Activated CD8-positive, alpha-beta memory T cell treated with anti-CD3 and anti-CD28 coated beads, Interleukin-2, amount 50 U/mL, for 1 hour (primary cell): ENCODE measurements around the gene NAPG.
A peak's percentile ranks its signal among the peaks of the same experiment; 100 is the strongest.
"Not testable (repeated sequence)": the region's sequence is repeated elsewhere in the genome, so short reads cannot be mapped to it uniquely, and the experiment has no call there.

Experiments used
- DNase-seq: peaks from one replicate; pipeline ENCODE4 v3.0.0-alpha.2; 2020; ENCODE audit errors: extremely low read depth

NAPG gene

GRCh38 chr18:10525697-10526560, at the start of gene NAPG:
NAPG (plus strand) TSS chr18:10526027; CDS start chr18:10526103, 76 bp downstream.
- DNase-seq = peak; percentile 72

- no peak for DNase-seq
Observed at GRCh38 chr18:10476338-10476791, 49.5 kb upstream of the NAPG start.

GRCh38 chr18:10477121-10477862, 48.5 kb upstream of the NAPG start:
- DNase-seq = no peak

- DNase-seq = no peak
Observed at GRCh38 chr18:10477863-10478260, 48.0 kb upstream of the NAPG start.

- no peak for DNase-seq
Observed at GRCh38 chr18:10481831-10482230, 44.0 kb upstream of the NAPG start.

GRCh38 chr18:10482363-10482984, 43.4 kb upstream of the NAPG start:
- DNase-seq = no peak

GRCh38 chr18:10482985-10483949, 42.6 kb upstream of the NAPG start:
- DNase-seq = no peak

- DNase-seq = no peak
Observed at GRCh38 chr18:10485475-10485874, 40.4 kb upstream of the NAPG start.

- no peak for DNase-seq
Observed at GRCh38 chr18:10486362-10486761, 39.5 kb upstream of the NAPG start.

- no peak for DNase-seq
Observed at GRCh38 chr18:10487154-10487553, 38.7 kb upstream of the NAPG start.

GRCh38 chr18:10488017-10488416, 37.8 kb upstream of the NAPG start:
- no peak for DNase-seq

GRCh38 chr18:10490401-10491165, 35.2 kb upstream of the NAPG start:
- peak; percentile 8 for DNase-seq

- no peak for DNase-seq
Observed at GRCh38 chr18:10495936-10496335, 29.9 kb upstream of the NAPG start.

- no peak for DNase-seq
Observed at GRCh38 chr18:10497206-10497749, 28.5 kb upstream of the NAPG start.

- DNase-seq = no peak
Observed at GRCh38 chr18:10499230-10499629, 26.6 kb upstream of the NAPG start.

- no peak for DNase-seq
Observed at GRCh38 chr18:10500038-10500437, 25.8 kb upstream of the NAPG start.

GRCh38 chr18:10504723-10505122, 21.1 kb upstream of the NAPG start:
- DNase-seq = no peak

- not testable (repeated sequence) for DNase-seq
Observed at GRCh38 chr18:10505892-10506291, 19.9 kb upstream of the NAPG start.

GRCh38 chr18:10508591-10508990, 17.2 kb upstream of the NAPG start:
- DNase-seq = no peak

GRCh38 chr18:10511236-10511635, 14.6 kb upstream of the NAPG start:
- no peak for DNase-seq
